ENCODE measurements around the gene SH3RF3. TPM values are rescaled to one million over a fixed set of nuclear protein-coding genes. Genes with fewer than 3 reads are reported as not detected.

SH3RF3 gene
- total RNA-seq, 1 experiment from 2014 or later, result 1.0 TPM

DNA sequence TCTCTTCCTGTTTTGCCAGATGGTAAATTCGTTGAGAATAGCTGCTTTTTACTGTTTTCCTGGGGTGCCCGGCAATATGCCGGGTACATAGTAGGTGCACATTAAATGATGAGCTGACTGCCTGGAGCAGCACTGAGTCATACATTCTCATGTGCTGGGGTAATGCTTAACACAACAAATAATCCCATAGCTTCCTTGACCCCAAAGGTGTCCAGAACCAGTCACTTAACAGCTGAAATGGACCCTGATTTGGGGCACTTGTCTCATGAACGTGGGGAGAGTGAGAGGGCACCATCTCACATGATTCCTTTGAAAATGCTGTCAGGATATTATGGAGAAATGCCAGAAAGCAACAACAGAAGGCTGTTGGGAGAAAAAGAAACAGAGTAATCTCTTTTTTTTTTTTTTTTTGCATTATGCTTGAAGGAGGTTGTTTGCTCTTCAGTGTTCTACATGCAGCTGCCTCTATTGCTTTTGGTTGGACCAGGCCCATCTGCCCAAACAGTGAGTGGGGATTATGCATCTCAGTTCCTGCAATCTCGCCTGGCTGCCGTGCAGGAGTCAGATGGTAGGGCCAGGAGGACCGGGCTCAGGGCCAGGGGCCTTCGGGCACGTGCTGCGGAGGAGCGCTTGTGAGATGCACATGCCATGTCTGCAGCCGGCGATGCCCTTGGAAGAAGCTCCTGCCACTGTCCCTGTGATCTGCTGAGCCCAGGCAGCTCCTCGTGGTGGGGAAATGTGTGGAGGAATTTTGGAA lies 162.1 kb downstream of the SH3RF3 start (continued):
- TF ChIP-seq, protein P1, sequence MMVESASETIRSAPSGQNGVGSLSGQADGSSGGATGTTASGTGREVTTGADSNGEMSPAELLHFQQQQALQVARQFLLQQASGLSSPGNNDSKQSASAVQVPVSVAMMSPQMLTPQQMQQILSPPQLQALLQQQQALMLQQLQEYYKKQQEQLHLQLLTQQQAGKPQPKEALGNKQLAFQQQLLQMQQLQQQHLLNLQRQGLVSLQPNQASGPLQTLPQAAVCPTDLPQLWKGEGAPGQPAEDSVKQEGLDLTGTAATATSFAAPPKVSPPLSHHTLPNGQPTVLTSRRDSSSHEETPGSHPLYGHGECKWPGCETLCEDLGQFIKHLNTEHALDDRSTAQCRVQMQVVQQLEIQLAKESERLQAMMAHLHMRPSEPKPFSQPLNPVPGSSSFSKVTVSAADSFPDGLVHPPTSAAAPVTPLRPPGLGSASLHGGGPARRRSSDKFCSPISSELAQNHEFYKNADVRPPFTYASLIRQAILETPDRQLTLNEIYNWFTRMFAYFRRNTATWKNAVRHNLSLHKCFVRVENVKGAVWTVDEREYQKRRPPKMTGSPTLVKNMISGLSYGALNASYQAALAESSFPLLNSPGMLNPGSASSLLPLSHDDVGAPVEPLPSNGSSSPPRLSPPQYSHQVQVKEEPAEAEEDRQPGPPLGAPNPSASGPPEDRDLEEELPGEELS (CRISPR knock-in tag; IDR thresholded peaks at IDR 0.05), result no peak
- TF ChIP-seq, protein P2, sequence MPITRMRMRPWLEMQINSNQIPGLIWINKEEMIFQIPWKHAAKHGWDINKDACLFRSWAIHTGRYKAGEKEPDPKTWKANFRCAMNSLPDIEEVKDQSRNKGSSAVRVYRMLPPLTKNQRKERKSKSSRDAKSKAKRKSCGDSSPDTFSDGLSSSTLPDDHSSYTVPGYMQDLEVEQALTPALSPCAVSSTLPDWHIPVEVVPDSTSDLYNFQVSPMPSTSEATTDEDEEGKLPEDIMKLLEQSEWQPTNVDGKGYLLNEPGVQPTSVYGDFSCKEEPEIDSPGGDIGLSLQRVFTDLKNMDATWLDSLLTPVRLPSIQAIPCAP (CRISPR knock-in tag; IDR thresholded peaks at IDR 0.05), result no peak
- TF ChIP-seq SOX15 (CRISPR knock-in tag; IDR thresholded peaks at IDR 0.05), result no peak
- TF ChIP-seq, protein P3, sequence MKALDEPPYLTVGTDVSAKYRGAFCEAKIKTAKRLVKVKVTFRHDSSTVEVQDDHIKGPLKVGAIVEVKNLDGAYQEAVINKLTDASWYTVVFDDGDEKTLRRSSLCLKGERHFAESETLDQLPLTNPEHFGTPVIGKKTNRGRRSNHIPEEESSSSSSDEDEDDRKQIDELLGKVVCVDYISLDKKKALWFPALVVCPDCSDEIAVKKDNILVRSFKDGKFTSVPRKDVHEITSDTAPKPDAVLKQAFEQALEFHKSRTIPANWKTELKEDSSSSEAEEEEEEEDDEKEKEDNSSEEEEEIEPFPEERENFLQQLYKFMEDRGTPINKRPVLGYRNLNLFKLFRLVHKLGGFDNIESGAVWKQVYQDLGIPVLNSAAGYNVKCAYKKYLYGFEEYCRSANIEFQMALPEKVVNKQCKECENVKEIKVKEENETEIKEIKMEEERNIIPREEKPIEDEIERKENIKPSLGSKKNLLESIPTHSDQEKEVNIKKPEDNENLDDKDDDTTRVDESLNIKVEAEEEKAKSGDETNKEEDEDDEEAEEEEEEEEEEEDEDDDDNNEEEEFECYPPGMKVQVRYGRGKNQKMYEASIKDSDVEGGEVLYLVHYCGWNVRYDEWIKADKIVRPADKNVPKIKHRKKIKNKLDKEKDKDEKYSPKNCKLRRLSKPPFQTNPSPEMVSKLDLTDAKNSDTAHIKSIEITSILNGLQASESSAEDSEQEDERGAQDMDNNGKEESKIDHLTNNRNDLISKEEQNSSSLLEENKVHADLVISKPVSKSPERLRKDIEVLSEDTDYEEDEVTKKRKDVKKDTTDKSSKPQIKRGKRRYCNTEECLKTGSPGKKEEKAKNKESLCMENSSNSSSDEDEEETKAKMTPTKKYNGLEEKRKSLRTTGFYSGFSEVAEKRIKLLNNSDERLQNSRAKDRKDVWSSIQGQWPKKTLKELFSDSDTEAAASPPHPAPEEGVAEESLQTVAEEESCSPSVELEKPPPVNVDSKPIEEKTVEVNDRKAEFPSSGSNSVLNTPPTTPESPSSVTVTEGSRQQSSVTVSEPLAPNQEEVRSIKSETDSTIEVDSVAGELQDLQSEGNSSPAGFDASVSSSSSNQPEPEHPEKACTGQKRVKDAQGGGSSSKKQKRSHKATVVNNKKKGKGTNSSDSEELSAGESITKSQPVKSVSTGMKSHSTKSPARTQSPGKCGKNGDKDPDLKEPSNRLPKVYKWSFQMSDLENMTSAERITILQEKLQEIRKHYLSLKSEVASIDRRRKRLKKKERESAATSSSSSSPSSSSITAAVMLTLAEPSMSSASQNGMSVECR (CRISPR knock-in tag; IDR thresholded peaks at IDR 0.05; ENCODE audit: borderline replicate concordance), result no peak
- TF ChIP-seq, protein P4, sequence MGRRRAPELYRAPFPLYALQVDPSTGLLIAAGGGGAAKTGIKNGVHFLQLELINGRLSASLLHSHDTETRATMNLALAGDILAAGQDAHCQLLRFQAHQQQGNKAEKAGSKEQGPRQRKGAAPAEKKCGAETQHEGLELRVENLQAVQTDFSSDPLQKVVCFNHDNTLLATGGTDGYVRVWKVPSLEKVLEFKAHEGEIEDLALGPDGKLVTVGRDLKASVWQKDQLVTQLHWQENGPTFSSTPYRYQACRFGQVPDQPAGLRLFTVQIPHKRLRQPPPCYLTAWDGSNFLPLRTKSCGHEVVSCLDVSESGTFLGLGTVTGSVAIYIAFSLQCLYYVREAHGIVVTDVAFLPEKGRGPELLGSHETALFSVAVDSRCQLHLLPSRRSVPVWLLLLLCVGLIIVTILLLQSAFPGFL (CRISPR knock-in tag; IDR thresholded peaks at IDR 0.05; ENCODE audit: borderline replicate concordance), result no peak
- TF ChIP-seq, protein P5, sequence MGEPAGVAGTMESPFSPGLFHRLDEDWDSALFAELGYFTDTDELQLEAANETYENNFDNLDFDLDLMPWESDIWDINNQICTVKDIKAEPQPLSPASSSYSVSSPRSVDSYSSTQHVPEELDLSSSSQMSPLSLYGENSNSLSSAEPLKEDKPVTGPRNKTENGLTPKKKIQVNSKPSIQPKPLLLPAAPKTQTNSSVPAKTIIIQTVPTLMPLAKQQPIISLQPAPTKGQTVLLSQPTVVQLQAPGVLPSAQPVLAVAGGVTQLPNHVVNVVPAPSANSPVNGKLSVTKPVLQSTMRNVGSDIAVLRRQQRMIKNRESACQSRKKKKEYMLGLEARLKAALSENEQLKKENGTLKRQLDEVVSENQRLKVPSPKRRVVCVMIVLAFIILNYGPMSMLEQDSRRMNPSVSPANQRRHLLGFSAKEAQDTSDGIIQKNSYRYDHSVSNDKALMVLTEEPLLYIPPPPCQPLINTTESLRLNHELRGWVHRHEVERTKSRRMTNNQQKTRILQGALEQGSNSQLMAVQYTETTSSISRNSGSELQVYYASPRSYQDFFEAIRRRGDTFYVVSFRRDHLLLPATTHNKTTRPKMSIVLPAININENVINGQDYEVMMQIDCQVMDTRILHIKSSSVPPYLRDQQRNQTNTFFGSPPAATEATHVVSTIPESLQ (CRISPR knock-in tag; IDR thresholded peaks at IDR 0.05), result no peak
- TF ChIP-seq, protein P6, sequence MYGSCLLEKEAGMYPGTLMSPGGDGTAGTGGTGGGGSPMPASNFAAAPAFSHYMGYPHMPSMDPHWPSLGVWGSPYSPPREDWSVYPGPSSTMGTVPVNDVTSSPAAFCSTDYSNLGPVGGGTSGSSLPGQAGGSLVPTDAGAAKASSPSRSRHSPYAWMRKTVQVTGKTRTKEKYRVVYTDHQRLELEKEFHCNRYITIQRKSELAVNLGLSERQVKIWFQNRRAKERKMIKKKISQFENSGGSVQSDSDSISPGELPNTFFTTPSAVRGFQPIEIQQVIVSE (CRISPR knock-in tag; IDR thresholded peaks at IDR 0.05; ENCODE audit: borderline replicate concordance), result no peak
- no peak for TF ChIP-seq NFYB (CRISPR knock-in tag; conservative IDR thresholded peaks at IDR 0.05; ENCODE audit: low read depth)
- TF ChIP-seq ZNF423 (CRISPR knock-in tag; IDR thresholded peaks at IDR 0.05), result no peak
- TF ChIP-seq RELA (CRISPR knock-in tag; IDR thresholded peaks at IDR 0.05; ENCODE audit: borderline replicate concordance), result no peak
- no peak for TF ChIP-seq TEAD4 (CRISPR knock-in tag; IDR thresholded peaks at IDR 0.05)
- TF ChIP-seq ZNF121 (CRISPR knock-in tag; IDR thresholded peaks at IDR 0.05), result no peak

DNA sequence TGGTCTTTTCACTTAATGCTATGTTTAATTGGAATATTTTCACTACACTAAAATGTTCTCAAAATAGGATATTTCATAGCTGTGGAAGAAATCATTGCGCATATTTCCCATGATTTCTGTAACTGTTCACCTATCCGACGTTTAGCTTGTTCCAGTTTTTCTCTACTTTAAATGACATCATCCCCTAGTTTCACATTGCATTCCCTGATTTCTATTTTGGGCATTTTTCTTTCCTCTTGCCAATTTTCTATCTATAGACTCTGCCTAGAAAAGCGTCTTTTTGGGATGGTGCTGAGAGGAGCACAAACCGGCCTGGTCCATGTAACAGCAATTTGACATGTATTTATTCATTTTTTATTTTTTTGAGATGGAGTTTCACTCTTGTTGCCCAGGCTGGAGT lies 163.4 kb downstream of the SH3RF3 start:
- ChIA-PET POLR2A (no interaction called here), CTCF (no interaction called here)
- Mint-ChIP-seq H3K4me3 (no peak overlapping the region), H3K4me1 (peaks cover 28% of the 10 kb centered on the region), H3K27me3 (ENCODE audit: low read depth) (no peaks in the 10 kb centered on the region; the same call in 1 of the 2 replicates), H3K9me3 (peaks cover 6% of the 10 kb centered on the region), H3K27ac (no peak overlapping the region), H3K36me3 (peaks cover 2% of the 10 kb centered on the region; the same call in 1 of the 2 replicates)
- no peak for ATAC-seq
- DNase-seq (ENCODE audit: low spot score), result no peak
- TF ChIP-seq, protein P4 (CRISPR knock-in tag; IDR thresholded peaks at IDR 0.05; ENCODE audit: borderline replicate concordance), result no peak
- TF ChIP-seq, protein P7, sequence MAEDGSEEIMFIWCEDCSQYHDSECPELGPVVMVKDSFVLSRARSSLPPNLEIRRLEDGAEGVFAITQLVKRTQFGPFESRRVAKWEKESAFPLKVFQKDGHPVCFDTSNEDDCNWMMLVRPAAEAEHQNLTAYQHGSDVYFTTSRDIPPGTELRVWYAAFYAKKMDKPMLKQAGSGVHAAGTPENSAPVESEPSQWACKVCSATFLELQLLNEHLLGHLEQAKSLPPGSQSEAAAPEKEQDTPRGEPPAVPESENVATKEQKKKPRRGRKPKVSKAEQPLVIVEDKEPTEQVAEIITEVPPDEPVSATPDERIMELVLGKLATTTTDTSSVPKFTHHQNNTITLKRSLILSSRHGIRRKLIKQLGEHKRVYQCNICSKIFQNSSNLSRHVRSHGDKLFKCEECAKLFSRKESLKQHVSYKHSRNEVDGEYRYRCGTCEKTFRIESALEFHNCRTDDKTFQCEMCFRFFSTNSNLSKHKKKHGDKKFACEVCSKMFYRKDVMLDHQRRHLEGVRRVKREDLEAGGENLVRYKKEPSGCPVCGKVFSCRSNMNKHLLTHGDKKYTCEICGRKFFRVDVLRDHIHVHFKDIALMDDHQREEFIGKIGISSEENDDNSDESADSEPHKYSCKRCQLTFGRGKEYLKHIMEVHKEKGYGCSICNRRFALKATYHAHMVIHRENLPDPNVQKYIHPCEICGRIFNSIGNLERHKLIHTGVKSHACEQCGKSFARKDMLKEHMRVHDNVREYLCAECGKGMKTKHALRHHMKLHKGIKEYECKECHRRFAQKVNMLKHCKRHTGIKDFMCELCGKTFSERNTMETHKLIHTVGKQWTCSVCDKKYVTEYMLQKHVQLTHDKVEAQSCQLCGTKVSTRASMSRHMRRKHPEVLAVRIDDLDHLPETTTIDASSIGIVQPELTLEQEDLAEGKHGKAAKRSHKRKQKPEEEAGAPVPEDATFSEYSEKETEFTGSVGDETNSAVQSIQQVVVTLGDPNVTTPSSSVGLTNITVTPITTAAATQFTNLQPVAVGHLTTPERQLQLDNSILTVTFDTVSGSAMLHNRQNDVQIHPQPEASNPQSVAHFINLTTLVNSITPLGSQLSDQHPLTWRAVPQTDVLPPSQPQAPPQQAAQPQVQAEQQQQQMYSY (CRISPR knock-in tag; IDR thresholded peaks at IDR 0.05), result no peak
- TF ChIP-seq ZNF671 (CRISPR knock-in tag; IDR thresholded peaks at IDR 0.05), result no peak
- no peak for TF ChIP-seq JAZF1 (CRISPR knock-in tag; IDR thresholded peaks at IDR 0.05)
- TF ChIP-seq GRHL2 (CRISPR knock-in tag; IDR thresholded peaks at IDR 0.05; ENCODE audit: insufficient replicate concordance, severe bottlenecking), result no peak
- no peak for TF ChIP-seq MYBL2 (CRISPR knock-in tag; IDR thresholded peaks at IDR 0.05)
- TF ChIP-seq SMAD4 (CRISPR knock-in tag; IDR thresholded peaks at IDR 0.05), result no peak
- no peak for TF ChIP-seq ZBTB21 (CRISPR knock-in tag; IDR thresholded peaks at IDR 0.05; ENCODE audit: borderline replicate concordance)
- TF ChIP-seq SOX15 (CRISPR knock-in tag; IDR thresholded peaks at IDR 0.05), result no peak

Measured in WTC11 (cell line).